ENCODE measurements around the gene MCFD2.
"Not testable (repeated sequence)": the region's sequence is repeated elsewhere in the genome, so short reads cannot be mapped to it uniquely, and the experiment has no call there.

- TF ChIP-seq TAF1 (IDR thresholded peaks at IDR 0.05; ENCODE audit: borderline replicate concordance, low read depth, low read length); POLR2A (IDR thresholded peaks at IDR 0.05; ENCODE audit: low read depth, low read length): not testable (repeated sequence)
Observed at GRCh38 chr2:46875962-46876689, 39.5 kb downstream of the MCFD2 start.

Measured in GM12892 (cell line).